ENCODE results near the gene PWWP2B.

PWWP2B gene

DNA sequence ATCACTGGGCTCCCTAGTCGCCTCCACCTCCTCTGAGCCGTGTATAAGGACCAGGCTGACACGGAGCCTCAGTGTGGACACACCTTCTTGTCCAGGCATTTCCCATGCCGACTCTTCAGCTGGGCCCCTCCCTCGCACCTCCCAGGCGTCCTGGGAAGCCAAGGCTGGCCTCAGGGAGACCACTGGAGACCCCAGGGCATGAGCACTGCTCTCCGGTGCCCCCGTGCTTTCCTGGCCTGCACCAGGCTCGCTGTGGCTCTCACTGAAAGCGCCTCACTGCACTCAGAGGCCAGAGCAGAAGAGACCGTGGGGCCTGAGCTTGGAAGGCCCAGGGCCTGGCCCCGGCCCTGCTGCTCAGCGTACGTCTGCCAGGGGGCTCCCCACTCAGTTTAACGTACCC, 33.6 kb upstream of the PWWP2B start:
- TF ChIP-seq, protein P1, sequence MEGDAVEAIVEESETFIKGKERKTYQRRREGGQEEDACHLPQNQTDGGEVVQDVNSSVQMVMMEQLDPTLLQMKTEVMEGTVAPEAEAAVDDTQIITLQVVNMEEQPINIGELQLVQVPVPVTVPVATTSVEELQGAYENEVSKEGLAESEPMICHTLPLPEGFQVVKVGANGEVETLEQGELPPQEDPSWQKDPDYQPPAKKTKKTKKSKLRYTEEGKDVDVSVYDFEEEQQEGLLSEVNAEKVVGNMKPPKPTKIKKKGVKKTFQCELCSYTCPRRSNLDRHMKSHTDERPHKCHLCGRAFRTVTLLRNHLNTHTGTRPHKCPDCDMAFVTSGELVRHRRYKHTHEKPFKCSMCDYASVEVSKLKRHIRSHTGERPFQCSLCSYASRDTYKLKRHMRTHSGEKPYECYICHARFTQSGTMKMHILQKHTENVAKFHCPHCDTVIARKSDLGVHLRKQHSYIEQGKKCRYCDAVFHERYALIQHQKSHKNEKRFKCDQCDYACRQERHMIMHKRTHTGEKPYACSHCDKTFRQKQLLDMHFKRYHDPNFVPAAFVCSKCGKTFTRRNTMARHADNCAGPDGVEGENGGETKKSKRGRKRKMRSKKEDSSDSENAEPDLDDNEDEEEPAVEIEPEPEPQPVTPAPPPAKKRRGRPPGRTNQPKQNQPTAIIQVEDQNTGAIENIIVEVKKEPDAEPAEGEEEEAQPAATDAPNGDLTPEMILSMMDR (IDR thresholded peaks at IDR 0.05; ENCODE audit: extremely low read depth, insufficient read depth, missing control alignments) = no peak
- no peak for DNase-seq (ENCODE audit: low spot score)

DNA sequence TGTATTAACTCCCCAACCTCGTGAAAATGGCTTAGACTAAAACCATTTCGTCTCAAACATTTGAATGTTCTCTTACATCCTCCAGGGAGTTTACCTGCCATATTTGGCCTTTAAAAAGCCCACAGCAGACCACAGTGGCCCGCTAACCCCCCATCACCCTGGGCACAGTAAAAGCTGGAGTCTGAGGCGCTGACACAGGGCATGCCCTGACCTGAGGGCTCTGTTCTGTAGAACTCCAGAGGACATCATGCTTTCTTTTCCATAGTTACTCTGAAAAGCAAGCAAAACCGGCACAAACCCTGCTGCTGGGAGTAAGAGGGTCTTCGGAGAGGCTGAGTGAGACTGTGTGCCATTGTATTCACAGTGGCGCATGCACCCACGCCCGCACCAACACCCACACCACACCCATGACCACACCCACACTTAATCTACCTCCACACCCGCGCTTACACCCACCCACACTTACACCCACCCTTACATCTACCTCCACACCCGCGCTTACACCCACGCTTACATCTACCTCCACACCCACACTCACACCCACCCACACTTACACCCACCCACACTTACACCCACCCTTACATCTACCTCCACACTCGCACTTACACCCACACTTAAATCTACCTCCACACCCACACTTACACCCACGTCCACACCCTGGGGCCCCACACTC, 32.9 kb upstream of the PWWP2B start:
- peak; percentile 88 for DNase-seq (ENCODE audit: low spot score)
- in situ Hi-C loops (cut with MboI; ENCODE audit: low pct_unique_long_range_greater_than_20kb, low sequenced_read_pairs, unreplicated experiment) = no loop called here
- TF ChIP-seq, protein P1 (IDR thresholded peaks at IDR 0.05; ENCODE audit: extremely low read depth, insufficient read depth, missing control alignments) = no peak

More for the DNA sequence above, 33.6 kb upstream of the PWWP2B start:
- in situ Hi-C loops (cut with MboI; ENCODE audit: low pct_unique_long_range_greater_than_20kb, low sequenced_read_pairs, unreplicated experiment) = no loop called here

DNA sequence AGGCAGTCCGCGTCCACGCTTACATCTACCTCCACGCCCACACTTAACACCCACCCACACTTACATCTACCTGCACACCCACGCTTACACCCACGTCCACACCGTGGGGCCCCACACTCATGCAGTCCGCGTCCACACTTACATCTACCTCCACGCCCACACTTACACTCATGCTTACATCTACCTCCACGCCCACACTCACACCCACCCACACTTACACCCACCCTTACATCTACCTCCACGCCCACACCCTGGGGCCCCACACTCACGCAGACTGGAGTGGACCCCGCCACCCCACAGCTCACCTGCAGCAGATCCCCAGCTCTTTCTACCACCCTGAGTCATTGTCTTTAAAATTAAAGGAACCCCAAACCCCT, 32.4 kb upstream of the PWWP2B start:
- TF ChIP-seq, protein P1 (IDR thresholded peaks at IDR 0.05; ENCODE audit: extremely low read depth, insufficient read depth, missing control alignments) = no peak
- peak; percentile 65 for DNase-seq (ENCODE audit: low spot score)
- in situ Hi-C loops (cut with MboI; ENCODE audit: low pct_unique_long_range_greater_than_20kb, low sequenced_read_pairs, unreplicated experiment) = no loop called here

DNA sequence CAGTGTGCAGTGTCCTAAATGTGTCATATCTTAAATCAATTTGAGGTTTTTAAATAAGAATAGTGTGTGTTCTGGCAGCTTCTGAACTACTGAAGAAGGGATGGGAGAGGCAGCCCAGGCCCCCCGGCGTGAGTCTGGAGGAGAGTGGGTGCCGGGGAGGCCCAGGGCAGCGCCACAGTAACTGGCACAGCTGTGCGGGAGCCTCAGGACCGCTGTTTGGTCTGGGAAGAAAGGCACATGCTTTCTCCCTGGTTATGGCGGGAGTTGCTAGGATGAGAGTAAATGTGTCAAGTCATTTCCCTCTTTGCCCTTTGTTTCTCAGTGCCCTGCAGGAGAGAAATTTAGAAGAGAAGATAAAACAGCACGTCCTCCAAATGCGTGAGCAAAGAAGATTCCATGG, 31.9 kb upstream of the PWWP2B start:
- no peak for DNase-seq (ENCODE audit: low spot score)
- in situ Hi-C loops (cut with MboI; ENCODE audit: low pct_unique_long_range_greater_than_20kb, low sequenced_read_pairs, unreplicated experiment) = no loop called here
- TF ChIP-seq, protein P1 (IDR thresholded peaks at IDR 0.05; ENCODE audit: extremely low read depth, insufficient read depth, missing control alignments) = no peak

DNA sequence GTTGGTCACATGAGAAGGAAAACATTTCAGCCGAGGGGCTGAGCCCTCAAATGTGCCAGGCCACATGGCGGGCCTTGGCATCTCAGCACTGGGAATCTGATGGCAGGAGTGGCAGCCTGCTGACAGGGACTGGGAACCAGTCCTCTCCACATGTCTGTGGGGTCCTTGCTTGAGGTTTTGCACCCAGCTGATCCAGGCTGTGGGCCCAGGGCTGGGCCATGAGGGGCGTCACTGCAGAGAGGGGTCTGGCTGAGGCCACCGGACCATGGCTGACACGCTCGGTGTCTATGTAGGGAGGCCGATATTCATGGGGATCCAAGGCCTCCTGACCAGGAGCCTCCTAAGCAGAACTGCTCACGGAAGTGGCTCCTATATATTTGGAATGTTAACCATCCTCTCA, 31.0 kb upstream of the PWWP2B start:
- DNase-seq (ENCODE audit: low spot score) = no peak
- TF ChIP-seq, protein P1 (IDR thresholded peaks at IDR 0.05; ENCODE audit: extremely low read depth, insufficient read depth, missing control alignments) = no peak
- in situ Hi-C loops (cut with MboI; ENCODE audit: low pct_unique_long_range_greater_than_20kb, low sequenced_read_pairs, unreplicated experiment) = no loop called here

DNA sequence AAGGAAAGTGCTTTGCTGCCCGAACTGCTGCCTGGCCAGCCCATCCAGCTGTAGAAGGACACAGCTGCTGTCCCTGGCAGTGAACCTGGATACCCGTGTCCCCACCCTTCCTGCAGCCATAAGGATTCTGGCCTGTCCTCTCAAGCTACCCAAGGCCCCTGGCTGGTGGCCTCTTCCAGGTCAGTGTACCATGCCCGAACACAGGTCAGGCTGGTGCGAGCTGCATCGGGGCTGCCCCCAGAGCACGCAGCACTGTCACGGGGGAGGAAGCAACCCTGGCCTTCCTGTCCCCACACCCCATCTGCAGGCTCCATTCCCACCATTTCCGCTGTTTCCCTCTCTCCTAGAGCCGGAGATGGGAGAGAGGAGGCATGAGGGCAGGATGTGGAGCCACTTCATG, 30.5 kb upstream of the PWWP2B start:
- in situ Hi-C loops (cut with MboI; ENCODE audit: low pct_unique_long_range_greater_than_20kb, low sequenced_read_pairs, unreplicated experiment) = no loop called here
- TF ChIP-seq, protein P1 (IDR thresholded peaks at IDR 0.05; ENCODE audit: extremely low read depth, insufficient read depth, missing control alignments) = no peak
- DNase-seq (ENCODE audit: low spot score) = no peak

Measured in GM13977 (cell line).